Stimulated activated CD4-positive, alpha-beta T cell treated with anti-CD3 and anti-CD28 coated beads, TNF-alpha, amount 100 ng/mL, for 4 hours (primary cell): ENCODE results near the gene CEP83.
"Not testable (repeated sequence)": the region's sequence is repeated elsewhere in the genome, so short reads cannot be mapped to it uniquely, and the experiment has no call there.

Experiments used
- DNase-seq, 3 experiments: peaks; one replicate each; pipeline ENCODE4 v3.0.0-alpha.2; 2020; ENCODE audit warnings: low read depth in 3 of 3

Gene CEP83

GRCh38 chr12:94433744-94434143, 25.9 kb downstream of the CEP83 start:
- no peak for DNase-seq

- no peak for DNase-seq
These were observed 29.4 kb downstream of the CEP83 start for GRCh38 chr12:94430304-94430703.

GRCh38 chr12:94429633-94430032, 30.0 kb downstream of the CEP83 start:
- no peak for DNase-seq

DNA sequence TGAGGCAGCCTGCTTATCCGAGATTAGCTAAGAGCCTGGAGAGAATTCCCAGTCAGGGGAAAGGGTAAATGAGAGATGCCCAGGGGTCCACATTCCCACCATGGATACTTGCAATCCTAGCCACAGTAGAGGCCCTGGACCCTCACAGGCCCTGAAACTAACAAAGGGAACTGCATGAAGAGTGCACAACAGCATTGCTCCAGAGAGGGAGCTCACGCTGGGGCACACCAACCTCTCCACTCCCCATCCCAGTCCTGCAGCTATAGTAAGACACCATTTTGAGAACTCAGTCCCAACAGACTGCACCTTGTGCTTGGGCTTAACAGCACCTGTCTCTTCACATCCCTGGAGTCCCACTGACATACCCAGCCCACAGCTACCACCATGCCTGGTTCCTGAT, 30.5 kb downstream of the CEP83 start:
- no peak for DNase-seq

GRCh38 chr12:94427501-94428381, 31.9 kb downstream of the CEP83 start:
- no peak for DNase-seq

DNA sequence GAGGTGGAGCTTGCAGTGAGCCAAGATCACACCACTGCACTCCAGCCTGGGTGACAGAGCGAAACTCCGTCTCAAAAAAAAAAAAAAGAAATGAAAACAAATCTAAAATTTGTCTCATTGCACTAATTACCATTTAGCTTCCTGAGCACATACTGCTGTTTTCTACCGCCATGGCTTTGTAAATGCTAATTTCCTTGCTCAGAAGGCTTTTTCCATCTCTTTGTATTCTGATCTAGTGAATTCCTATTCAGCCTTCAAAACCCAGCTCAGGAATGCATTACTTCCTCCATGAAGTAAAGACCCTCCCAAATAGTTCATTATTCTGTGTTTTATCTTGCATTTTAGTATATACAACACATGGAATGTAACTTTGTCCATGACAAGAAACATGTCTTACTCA, 33.6 kb downstream of the CEP83 start:
- no peak for DNase-seq

DNA sequence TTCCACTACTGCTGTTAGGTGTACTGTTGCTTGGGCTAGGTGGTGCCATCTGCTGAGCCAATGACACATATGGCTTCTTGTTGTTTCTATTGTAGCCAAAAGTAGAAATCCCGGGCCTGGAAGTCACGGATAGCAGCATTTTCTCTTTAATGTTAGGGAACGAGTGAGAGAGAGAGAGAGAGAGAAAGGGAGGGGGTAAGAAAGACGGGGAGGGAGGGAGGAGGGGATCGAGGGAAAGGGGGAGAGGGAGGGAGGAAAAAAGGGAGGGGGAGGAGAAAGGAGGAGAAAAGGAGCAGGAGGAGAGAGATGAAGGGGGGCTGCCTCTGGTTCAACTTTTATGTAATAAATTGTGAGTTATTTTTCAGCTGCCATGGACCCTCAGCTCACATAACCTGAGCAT, 34.8 kb downstream of the CEP83 start:
- DNase-seq, result not testable (repeated sequence)

- DNase-seq, result no peak
These were observed 37.6 kb downstream of the CEP83 start for GRCh38 chr12:94421868-94422740.

DNA sequence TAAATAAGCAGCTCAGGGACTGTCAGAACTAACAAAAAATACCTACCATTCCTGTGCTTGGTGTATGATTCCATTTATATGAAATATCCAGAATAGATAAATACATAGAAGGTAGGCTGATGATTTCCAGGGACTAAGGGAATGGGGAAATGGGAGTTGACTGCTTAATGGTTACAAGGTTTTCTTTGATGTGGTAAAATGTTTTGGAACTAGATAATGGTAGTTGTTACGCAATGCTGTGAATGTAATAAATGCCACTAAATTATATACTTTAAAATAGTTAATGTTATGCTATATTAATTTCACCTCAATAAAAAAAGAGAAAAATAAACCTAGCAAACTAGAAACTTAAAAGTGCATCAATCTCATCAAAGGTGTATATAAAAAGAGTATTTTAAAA, 41.1 kb downstream of the CEP83 start:
- no peak for DNase-seq

DNA sequence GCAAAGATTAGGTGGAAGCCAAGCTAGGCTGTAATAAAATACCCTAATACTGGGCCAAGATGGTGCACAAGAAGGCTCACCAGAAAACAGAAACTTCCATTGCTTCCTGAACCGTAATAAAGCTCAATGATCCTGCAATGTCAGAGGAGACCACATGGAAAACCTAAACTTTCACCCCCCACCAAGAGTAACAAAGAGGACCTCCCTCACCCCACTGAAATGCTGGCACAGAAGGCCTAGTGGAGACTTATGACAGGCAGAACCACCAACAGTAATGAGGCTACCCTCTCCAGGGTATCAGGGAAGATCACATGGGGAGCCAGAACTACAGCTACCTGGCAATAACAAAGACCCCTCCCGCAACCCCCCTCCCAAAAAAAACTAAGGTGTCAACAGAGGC, 43.1 kb downstream of the CEP83 start:
- no peak for DNase-seq

GRCh38 chr12:94415066-94415465, 44.6 kb downstream of the CEP83 start:
- no peak for DNase-seq

DNA sequence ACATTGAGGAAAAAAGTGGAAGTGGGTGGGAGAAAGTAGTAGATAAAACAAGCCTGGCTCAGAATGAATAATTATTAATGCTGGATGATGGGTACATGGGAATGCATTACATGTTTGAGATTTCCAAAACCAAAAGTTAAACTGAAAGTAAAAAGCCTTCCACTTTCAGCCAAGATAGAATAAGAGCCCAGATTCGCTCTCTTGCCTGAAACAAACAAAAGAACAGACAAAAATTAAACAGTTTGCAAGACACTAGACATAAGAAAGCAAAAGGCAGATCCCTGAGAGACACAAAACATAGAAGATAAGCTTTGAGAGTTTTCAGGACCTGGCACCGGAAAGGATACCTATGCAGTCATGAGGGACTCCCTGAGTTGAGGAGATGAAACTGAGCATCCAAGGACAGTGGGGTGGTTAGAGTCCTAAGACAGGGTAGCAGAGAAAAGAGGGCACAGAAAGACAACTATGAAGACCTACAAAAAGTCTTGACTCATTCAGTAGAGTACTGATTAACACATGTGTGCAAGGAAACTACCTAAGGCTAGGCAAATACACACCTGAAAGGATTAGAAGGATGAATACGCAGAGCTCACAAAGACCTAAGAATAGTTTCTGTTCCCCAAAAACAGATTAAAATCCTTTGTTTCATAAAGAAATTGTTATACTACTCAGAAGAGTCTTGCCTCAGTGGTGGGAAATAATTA, 54.1 kb downstream of the CEP83 start:
- DNase-seq, result no peak

GRCh38 chr12:94404854-94405253, 54.8 kb downstream of the CEP83 start:
- no peak for DNase-seq

DNA sequence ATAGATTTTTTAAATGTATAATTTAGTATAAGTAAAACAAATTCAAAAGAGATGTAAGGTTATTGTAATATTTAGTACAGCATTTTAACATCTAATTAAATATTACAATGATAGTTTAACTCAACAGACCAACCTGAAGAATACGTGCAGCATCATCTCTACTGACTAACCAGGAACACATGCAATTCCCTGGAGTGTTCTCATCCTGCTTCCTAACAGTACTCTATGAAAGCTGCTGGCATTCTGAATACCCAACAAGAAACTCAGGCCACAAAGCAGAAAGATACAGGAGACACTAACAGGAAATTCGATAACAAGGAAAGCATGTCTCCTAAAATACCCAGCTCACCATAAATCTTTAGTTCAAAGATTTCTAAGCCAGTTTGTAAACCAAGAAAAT, 58.3 kb downstream of the CEP83 start:
- no peak for DNase-seq

DNA sequence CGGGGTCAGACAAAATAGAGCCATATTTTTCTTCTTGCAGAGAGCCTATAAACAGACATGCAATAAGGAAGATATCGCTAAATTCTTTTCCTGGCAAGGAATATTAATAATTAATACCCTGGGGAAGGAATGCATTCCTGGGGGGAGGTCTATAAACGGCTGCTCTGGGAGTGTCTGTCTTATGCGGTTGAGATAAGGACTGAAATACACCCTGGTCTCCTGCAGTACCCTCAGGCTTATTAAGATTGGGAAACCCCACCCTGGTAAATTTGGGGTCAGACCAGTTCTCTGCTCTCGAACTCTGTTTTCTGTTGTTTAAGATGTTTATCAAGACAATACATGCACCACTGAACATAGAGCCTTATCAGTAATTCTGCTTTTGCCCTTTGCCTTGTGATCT, 61.0 kb downstream of the CEP83 start:
- DNase-seq, result not testable (repeated sequence)

- no peak for DNase-seq
These were observed 62.3 kb downstream of the CEP83 start for GRCh38 chr12:94397401-94397800.

- DNase-seq, result not testable (repeated sequence)
These were observed 63.7 kb downstream of the CEP83 start for GRCh38 chr12:94396014-94396413.

GRCh38 chr12:94390130-94390485, 69.6 kb downstream of the CEP83 start:
- DNase-seq, result no peak

DNA sequence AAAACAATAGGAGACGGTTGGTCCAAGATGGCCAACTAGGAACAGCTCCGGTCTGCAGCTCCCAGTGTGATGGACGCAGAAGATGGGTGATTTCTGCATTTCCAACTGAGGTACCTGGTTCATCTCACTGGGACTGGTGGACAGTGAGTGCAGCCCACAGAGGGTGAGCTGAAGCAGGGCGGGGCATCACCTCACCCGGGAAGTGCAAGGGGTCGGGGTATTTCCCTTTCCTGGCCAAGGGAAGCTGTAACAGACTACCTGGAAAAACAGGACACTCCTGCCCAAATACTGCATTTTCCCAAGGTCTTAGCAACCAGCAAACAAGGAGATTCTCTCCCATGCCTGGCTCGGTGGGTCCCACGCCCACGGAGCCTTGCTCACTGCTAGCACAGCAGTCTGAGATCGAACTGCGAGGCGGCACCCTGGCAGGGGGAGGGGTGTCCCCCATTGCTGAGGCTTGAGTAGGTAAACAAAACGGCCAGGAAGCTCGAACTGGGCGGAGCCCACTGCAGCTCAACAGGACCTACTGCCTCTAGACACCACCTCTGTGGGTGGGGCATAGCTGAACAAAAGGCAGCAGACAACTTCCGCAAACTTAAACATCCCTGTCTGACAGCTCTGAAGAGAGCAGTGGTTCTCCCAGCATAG, 70.1 kb downstream of the CEP83 start:
- DNase-seq, result not testable (repeated sequence)

- no peak for DNase-seq
These were observed 73.2 kb downstream of the CEP83 start for GRCh38 chr12:94386422-94386821.

DNA sequence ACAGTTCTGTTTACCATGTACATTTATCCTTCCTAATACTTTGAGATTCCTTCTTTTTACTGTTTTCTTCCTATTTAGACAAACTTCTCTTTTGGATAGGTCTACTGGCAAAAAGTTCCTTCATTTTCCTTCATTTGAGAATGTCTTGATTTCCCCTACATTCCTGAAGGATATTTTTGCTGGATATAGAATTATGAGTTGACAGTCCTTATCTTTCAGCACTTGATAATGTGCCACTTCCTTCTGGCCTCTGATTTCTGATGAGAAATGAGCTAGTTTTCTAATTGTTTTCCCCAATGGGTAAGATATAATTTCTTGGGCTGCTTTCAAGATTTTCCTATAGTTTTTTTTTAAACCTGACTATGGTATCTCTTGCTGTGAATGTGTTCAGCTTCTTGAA, 75.6 kb downstream of the CEP83 start:
- DNase-seq, result no peak

- no peak for DNase-seq
These were observed 79.2 kb downstream of the CEP83 start for GRCh38 chr12:94380507-94380906.
